Gastrocnemius medialis (tissue), 4 donors: ENCODE results near the gene C1QTNF1. TPM values are rescaled to one million over a fixed set of nuclear protein-coding genes. Genes with fewer than 3 reads are reported as not detected.
A peak's percentile ranks its signal among the peaks of the same experiment; 100 is the strongest.
"Not testable (repeated sequence)": the region's sequence is repeated elsewhere in the genome, so short reads cannot be mapped to it uniquely, and the experiment has no call there.

ENCODE experiments used
- ATAC-seq, 2 donors: fragments of 150-250 bp; one replicate each; pipeline ENCODE4 v1.9.1; 2016
- DNase-seq, 2 donors: peaks; one replicate each; pipeline ENCODE4 v3.0.0-alpha.2; 2019
- H3K27ac ChIP-seq, 4 donors: fragments of 200-600 bp; sonication (generic); 1 replicate in 1 of 4; 2 replicates in 3 of 4; pipeline ENCODE4 v1.5.1; 2016 to 2018; ENCODE audit warnings: mild to moderate bottlenecking in 2 of 4, moderate library complexity in 1 of 4
- H3K27me3 ChIP-seq, 3 donors: fragments of 200-600 bp; sonication (generic) in 2 of 3; 1 replicate in 1 of 3; 2 replicates in 2 of 3; pipeline versions ENCODE4 v1.5.1 to v1.6.0; 2016 to 2019; ENCODE audit warnings: mild to moderate bottlenecking in 1 of 3, moderate library complexity in 1 of 3
- H3K36me3 ChIP-seq, 2 donors: fragments of 200-600 bp; sonication (generic) in 1 of 2; one replicate each; pipeline ENCODE4 v1.5.1; 2017 to 2018
- H3K4me1 ChIP-seq, 2 donors: fragments of 200-600 bp; sonication (generic) in 1 of 2; one replicate each; pipeline ENCODE4 v1.5.1; 2016 to 2017; ENCODE audit warnings: mild to moderate bottlenecking in 2 of 2
- H3K4me3 ChIP-seq, 4 donors: fragments of 200-600 bp; sonication (generic) in 3 of 4; 1 replicate in 1 of 4; 2 replicates in 3 of 4; pipeline ENCODE4 v1.5.1; 2016 to 2019; ENCODE audit warnings: mild to moderate bottlenecking in 2 of 4
- H3K9me3 ChIP-seq, 3 donors: fragments of 200-600 bp; sonication (generic) in 2 of 3; 1 replicate in 1 of 3; 2 replicates in 2 of 3; pipeline ENCODE4 v1.5.1; 2016 to 2019
- POLR2A ChIP-seq, 2 donors: fragments of 450-650 bp; IDR thresholded peaks; one replicate each; pipeline ENCODE4 v1.6.1; 2017; ENCODE audit warnings: antibody characterized with exemption in 2 of 2, mild to moderate bottlenecking in 2 of 2, moderate library complexity in 2 of 2
- in situ Hi-C, 4 donors: fragments of 200-750 bp; cut with MboI; loops; one replicate each; pipeline versions ENCODE4 v1.15.0 to v1.8.0; 2017; ENCODE audit warnings: low sequenced_read_pairs in 4 of 4
- intact Hi-C: fragments of 100-400 bp; cut with DNase I; formaldehyde crosslinking; loops from one replicate; pipeline ENCODE4 v1.15.1; 2023; ENCODE audit warnings: low total_unique reads
- total RNA-seq, 4 donors: library from RNA; depleted of rRNA; stranded (reverse); fragments of >200 nt; gene quantifications; one replicate each; pipeline versions ENCODE4 v1.1.0 to v1.2.3, GENCODE V29; 2016
- TF ChIP-seq, protein P1 (sequence below), 5 experiments: fragments of 450-650 bp in 3 of 5; fragments of 200-600 bp in 2 of 5; sonication (generic) in 2 of 5; IDR thresholded peaks in 4 of 5; conservative IDR thresholded peaks in 1 of 5; 1 replicate in 4 of 5; 2 replicates in 1 of 5; pipeline ENCODE4 v1.5.1; 2016 to 2019; ENCODE audit warnings: antibody characterized with exemption in 5 of 5, mild to moderate bottlenecking in 3 of 5, moderate library complexity in 3 of 5

C1QTNF1 gene
- total RNA-seq, 4 donors from 2014 or later, result 11.1 to 38.6 (median 21.2) TPM

DNA sequence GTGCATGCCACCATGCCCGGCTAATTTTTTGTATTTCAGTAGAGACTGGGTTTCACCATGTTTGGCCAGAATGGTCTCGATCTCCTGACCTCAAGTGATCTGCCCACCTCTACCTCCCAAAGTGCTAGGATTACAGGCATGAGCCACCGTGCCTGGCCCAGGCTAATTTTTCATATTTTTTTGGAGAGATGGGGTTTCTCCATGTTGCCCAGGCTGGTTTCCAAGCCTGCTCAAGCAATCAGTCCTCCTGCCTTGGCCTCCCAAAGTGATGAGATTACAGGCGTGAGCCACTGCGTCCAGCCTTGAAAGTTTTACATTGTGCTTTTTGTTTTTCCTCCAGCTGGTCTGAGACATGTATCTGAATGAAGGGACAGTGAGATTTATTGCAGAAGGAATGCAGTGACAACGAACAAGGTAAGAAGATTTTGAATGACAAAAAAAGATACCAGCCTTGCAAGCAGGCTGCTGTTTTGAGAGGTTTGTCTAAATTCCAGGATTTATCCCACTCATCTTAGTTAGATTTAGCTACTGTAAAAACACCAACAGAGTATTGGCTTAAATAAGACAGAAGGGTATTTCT, 47.3 kb downstream of the C1QTNF1 start:
- Histone ChIP-seq H3K27ac (no peak overlapping the region), H3K27me3 (no peaks in the 10 kb centered on the region), H3K36me3 (no peaks in the 10 kb centered on the region), H3K4me1 (peaks cover 11 to 13% of the 10 kb centered on the region in 2 donors), H3K4me3 (no peak overlapping the region), H3K9me3 (no peaks in the 10 kb centered on the region)
- intact Hi-C loops, result loop anchor here (10.0 kb wide), 1 partner anchor 234 kb away; no protein-coding TSS in a partner anchor
- TF ChIP-seq, protein P1, sequence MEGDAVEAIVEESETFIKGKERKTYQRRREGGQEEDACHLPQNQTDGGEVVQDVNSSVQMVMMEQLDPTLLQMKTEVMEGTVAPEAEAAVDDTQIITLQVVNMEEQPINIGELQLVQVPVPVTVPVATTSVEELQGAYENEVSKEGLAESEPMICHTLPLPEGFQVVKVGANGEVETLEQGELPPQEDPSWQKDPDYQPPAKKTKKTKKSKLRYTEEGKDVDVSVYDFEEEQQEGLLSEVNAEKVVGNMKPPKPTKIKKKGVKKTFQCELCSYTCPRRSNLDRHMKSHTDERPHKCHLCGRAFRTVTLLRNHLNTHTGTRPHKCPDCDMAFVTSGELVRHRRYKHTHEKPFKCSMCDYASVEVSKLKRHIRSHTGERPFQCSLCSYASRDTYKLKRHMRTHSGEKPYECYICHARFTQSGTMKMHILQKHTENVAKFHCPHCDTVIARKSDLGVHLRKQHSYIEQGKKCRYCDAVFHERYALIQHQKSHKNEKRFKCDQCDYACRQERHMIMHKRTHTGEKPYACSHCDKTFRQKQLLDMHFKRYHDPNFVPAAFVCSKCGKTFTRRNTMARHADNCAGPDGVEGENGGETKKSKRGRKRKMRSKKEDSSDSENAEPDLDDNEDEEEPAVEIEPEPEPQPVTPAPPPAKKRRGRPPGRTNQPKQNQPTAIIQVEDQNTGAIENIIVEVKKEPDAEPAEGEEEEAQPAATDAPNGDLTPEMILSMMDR (IDR thresholded peaks at IDR 0.05 in 4 of 5, conservative IDR thresholded peaks at IDR 0.05 in 1 of 5), result no peak
- no peak for TF ChIP-seq POLR2A (IDR thresholded peaks at IDR 0.05)
- in situ Hi-C loops, result loop anchor here (25.0 kb wide), 1 partner anchor 316 kb away; no protein-coding TSS in a partner anchor
- ATAC-seq (no peak), DNase-seq (no peak)

DNA sequence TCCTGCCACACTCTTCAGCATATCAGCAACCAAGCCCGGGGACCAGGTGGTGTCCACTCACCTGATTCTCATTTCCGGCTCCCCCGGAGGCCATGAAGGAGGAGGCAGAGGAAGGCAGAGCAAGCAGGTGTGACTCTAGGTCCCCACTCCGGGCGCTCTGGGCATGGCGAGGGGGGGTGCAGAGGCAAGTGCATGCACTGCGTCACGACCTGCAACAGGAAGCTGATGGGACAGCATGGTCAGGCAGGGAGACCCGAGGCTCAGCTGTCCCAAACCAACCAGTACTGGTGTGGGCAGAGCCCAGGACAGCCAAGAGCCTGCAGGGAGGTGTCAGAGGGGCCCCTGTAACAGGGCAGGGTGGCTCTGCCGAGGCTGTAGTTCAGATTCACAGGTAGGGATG, 48.6 kb downstream of the C1QTNF1 start:
- H3K4me3 ChIP-seq, result no peak overlapping the region
- no peaks in the 10 kb centered on the region for H3K36me3 ChIP-seq
- H3K4me1 ChIP-seq, result peaks cover 24 to 26% of the 10 kb centered on the region in 2 donors
- in situ Hi-C loops (loop anchor here (25.0 kb wide), 1 partner anchor 315 kb away; no protein-coding TSS in a partner anchor), intact Hi-C loops (loop anchor here (10.0 kb wide), 1 partner anchor 232 kb away; no protein-coding TSS in a partner anchor)
- H3K27ac ChIP-seq, result no peak overlapping the region
- no peak for ATAC-seq
- no peaks in the 10 kb centered on the region for H3K9me3 ChIP-seq
- DNase-seq, result no peak
- TF ChIP-seq POLR2A (IDR thresholded peaks at IDR 0.05), result no peak
- TF ChIP-seq, protein P1 (IDR thresholded peaks at IDR 0.05 in 4 of 5, conservative IDR thresholded peaks at IDR 0.05 in 1 of 5), result no peak
- H3K27me3 ChIP-seq, result no peaks in the 10 kb centered on the region

DNA sequence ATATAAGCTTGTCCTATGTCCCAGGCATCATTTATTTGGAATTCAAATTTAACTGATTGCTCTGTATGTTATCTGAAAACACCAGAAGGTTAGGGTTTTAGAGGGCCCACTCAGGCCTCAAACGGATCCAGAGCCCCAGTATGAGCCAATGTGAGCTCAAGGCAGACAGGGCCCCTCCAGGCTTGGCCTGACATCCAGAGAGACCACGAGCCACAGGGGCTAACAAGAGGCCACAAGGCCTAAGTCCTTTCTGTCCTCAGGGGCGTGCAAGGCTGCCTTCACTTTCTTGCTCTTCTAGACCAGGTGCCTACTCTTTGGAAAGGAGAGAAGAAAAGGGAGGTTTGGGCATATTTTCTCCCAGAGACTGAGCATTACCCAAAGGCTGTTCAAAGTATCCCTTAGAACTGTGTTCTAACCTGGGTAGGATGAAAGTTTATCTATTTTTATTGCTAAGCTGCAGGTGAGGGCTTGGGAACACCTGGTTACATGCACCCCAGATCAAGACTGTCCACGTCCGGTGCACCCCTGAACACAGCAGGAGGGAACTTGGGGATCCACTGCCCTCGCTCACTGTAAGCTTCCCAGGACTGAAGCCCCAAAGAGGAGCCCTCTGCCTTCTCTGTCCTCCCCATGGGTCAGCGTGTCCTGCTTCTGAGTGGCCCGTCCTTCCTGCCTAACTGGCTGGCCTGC, 49.2 kb downstream of the C1QTNF1 start:
- peak overlapping the region in 1 of 4 donors; percentile 93 for H3K27ac ChIP-seq
- H3K36me3 ChIP-seq, result peaks cover 0 to 2% of the 10 kb centered on the region in 2 donors
- H3K4me3 ChIP-seq, result no peak overlapping the region
- ATAC-seq (no peak), DNase-seq (no peak)
- no peaks in the 10 kb centered on the region for H3K9me3 ChIP-seq
- H3K27me3 ChIP-seq, result no peaks in the 10 kb centered on the region
- H3K4me1 ChIP-seq, result peaks cover 30 to 32% of the 10 kb centered on the region in 2 donors
- in situ Hi-C loops, result loop anchor here (25.0 kb wide), 1 partner anchor 314 kb away; no protein-coding TSS in a partner anchor
- no peak for TF ChIP-seq POLR2A (IDR thresholded peaks at IDR 0.05)
- intact Hi-C loops, result loop anchor here (10.0 kb wide), 1 partner anchor 232 kb away; no protein-coding TSS in a partner anchor

DNA sequence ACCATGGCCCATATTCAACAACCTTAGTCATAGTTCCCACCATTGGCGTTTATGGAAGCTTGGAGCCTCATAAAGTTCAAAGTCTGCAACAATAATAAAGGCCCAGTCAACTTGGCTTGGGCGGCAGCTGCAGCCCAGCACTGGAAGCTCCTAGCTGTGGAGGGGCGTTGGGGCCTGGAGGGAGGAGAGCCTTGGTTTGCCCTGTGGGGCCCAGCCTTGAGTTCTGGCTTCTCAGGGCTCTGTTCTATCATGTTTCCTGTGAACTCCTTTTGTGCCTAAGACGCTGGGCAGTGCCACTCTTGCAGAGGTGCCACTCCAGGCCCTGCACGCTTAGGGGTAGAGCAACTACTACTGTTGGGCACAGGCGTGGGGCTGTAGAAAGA, 49.7 kb downstream of the C1QTNF1 start:
- TF ChIP-seq, protein P1 (IDR thresholded peaks at IDR 0.05 in 4 of 5, conservative IDR thresholded peaks at IDR 0.05 in 1 of 5), result no peak
- no peak for TF ChIP-seq POLR2A (IDR thresholded peaks at IDR 0.05)
- H3K9me3 ChIP-seq, result no peaks in the 10 kb centered on the region
- H3K27ac ChIP-seq, result peak overlapping the region in 2 of 4 donors; percentile 93 to 98
- intact Hi-C loops, result loop anchor here (10.0 kb wide), 1 partner anchor 231 kb away; no protein-coding TSS in a partner anchor
- in situ Hi-C loops, result loop anchor here (25.0 kb wide), 1 partner anchor 314 kb away; no protein-coding TSS in a partner anchor
- no peak for DNase-seq
- no peak overlapping the region for H3K4me3 ChIP-seq
- ATAC-seq, result no peak
- H3K4me1 ChIP-seq, result peaks cover 30 to 35% of the 10 kb centered on the region in 2 donors
- no peaks in the 10 kb centered on the region for H3K27me3 ChIP-seq
- H3K36me3 ChIP-seq, result peaks cover 0 to 7% of the 10 kb centered on the region in 2 donors

DNA sequence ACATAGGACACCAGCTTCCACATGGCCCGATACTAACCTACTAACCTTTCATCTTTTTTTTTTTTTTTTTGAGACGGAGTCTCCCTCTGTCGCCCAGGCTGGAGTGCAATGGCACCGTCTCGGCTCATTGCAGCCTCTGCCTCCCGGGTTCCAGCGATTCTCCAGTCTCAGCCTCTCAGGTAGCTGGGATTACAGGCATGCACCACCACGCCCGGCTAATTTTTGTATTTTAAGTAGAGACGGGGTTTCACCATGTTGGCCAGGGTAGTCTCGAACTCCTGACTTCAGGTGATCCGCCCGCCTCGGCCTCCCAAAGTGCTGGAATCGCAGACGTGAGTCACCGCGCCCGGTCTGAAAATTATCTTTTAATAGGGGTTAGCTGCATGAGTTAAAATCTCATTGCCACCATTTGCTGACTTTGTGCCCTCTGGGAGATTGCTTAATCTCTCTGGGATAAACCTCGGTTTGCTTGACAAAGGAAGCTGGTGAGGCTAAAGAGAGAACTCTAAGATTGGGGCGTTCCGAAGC, 50.2 kb downstream of the C1QTNF1 start:
- Histone ChIP-seq H3K36me3 (peaks cover 0 to 12% of the 10 kb centered on the region in 2 donors), H3K4me3 (peak overlapping the region; percentile 49 to 88 (median 74)), H3K4me1 (peaks cover 30 to 35% of the 10 kb centered on the region in 2 donors), H3K27ac (peak overlapping the region; percentile 87 to 98 (median 93))
- in situ Hi-C loops (loop anchor here (25.0 kb wide), 1 partner anchor 313 kb away; no protein-coding TSS in a partner anchor), intact Hi-C loops (loop anchor here (10.0 kb wide), 1 partner anchor 231 kb away; no protein-coding TSS in a partner anchor)
- not testable (repeated sequence) for ATAC-seq, DNase-seq, H3K27me3 ChIP-seq, H3K9me3 ChIP-seq
